Heart left ventricle (tissue), 16 donors: ENCODE data around the gene BOK. TPM values are rescaled to one million over a fixed set of nuclear protein-coding genes. Genes with fewer than 3 reads are reported as not detected.

Experiments used
- ATAC-seq, 4 donors: fragments of 200-7000 bp; cut with Tn5 transposase; one replicate each; pipeline ENCODE4 v1.9.1; 2020 to 2022; ENCODE audit warnings: moderate library complexity in 4 of 4, mild to moderate bottlenecking in 3 of 4, moderate number of reproducible peaks in 1 of 4
- DNase-seq, 5 donors: peaks; one replicate each; pipeline ENCODE4 v3.0.0-alpha.2; 2020
- H3K27ac ChIP-seq, 12 donors: fragments of 200-600 bp; sonication (generic) in 4 of 12; one replicate each; pipeline versions ENCODE4 v1.5.0 to v1.8.0; 2016 to 2022; ENCODE audit warnings: mild to moderate bottlenecking in 2 of 12
- H3K27me3 ChIP-seq, 9 donors: fragments of 200-600 bp; sonication (generic) in 2 of 9; one replicate each; pipeline versions ENCODE4 v1.5.1 to v1.8.0; 2016 to 2022; ENCODE audit warnings: mild to moderate bottlenecking in 3 of 9
- H3K36me3 ChIP-seq, 9 donors: fragments of 200-600 bp; sonication (generic) in 2 of 9; one replicate each; pipeline versions ENCODE4 v1.5.0 to v1.8.0; 2018 to 2022; ENCODE audit warnings: mild to moderate bottlenecking in 2 of 9
- H3K4me1 ChIP-seq, 12 donors: fragments of 200-600 bp; sonication (generic) in 4 of 12; one replicate each; pipeline versions ENCODE4 v1.5.0 to v1.8.0; 2016 to 2022; ENCODE audit warnings: mild to moderate bottlenecking in 3 of 12
- H3K4me3 ChIP-seq, 12 donors: fragments of 200-600 bp; sonication (generic) in 4 of 12; one replicate each; pipeline versions ENCODE4 v1.5.0 to v1.8.0; 2017 to 2022; ENCODE audit warnings: mild to moderate bottlenecking in 9 of 12, moderate library complexity in 4 of 12
- H3K9me3 ChIP-seq, 12 donors: fragments of 200-600 bp; sonication (generic) in 4 of 12; one replicate each; pipeline versions ENCODE4 v1.5.0 to v1.8.0; 2016 to 2022; ENCODE audit warnings: mild to moderate bottlenecking in 1 of 12
- POLR2A ChIP-seq, 2 donors: fragments of 450-650 bp; IDR thresholded peaks; one replicate each; pipeline ENCODE4 v1.6.1; 2017; ENCODE audit warnings: antibody characterized with exemption in 2 of 2, mild to moderate bottlenecking in 2 of 2, moderate library complexity in 2 of 2
- WGBS, 4 donors: extraction: QIAGEN DNeasy Blood & Tissue Kit in 2 of 4; methylation state at CpG; one replicate each; pipeline versions ENCODE4 v1.1.5 to v1.1.7; 2013 to 2018; 5-methylcytosine and 5-hydroxymethylcytosine counted together
- intact Hi-C, 10 donors: fragments of 100-400 bp; cut with DNase I; formaldehyde crosslinking; loops; one replicate each; pipeline versions ENCODE4 v1.11.1 to v1.14.2; 2022
- polyA plus RNA-seq, 2 donors: library from polyadenylated mRNA; stranded (reverse); fragments of 200-250 nt; gene quantifications; one replicate each; pipeline ENCODE4 v1.2.3, GENCODE V29; 2013
- total RNA-seq, 9 donors: library from RNA; depleted of rRNA in 2 of 9; stranded (reverse); fragments of >200 nt in 2 of 9; fragmentation: NEBNext Ultra II Directional in 3 of 9; extraction: Animal tissue kit (Norgen Biotek cat#: 25700) in 3 of 9; gene quantifications; one replicate each; pipeline versions ENCODE4 v1.1.0 to v1.2.4, GENCODE V29; 2016 to 2023
- TF ChIP-seq, protein P1 (sequence below), 12 donors: fragments of 200-600 bp; sonication (generic) in 4 of 12; IDR thresholded peaks; one replicate each; pipeline versions ENCODE4 v1.5.0 to v1.8.0; 2018 to 2022; ENCODE audit warnings: antibody characterized with exemption in 12 of 12, mild to moderate bottlenecking in 5 of 12
- donor health status: ischemic (EF 13 %, LVEDD 7.1; RV severe dilation, severe dysfunction).
- donor health status: healthy with polysubstance abuse.
- donor health status: DM: no; HTN: yes; CAD: no.
- donor health status: DM: no; HTN: no; CAD: no.
- donor health status: ischemic (EF 25% LVEDD 6.9; RV normal size, moderate dysfunction).
- donor health status: ischemic (EF 25% LVEDD 5.7; RV mildly dilated, moderate dysfunction).
- donor health status: healthy.
- donor health status: DM: yes; HTN: yes; CAD: no.
- donor health status: ischemic (EF 35%, LVEDD 5.7; RV mildly dilated, moderate dysfunction).
- donor health status: nonischemic (EF 11% LVEDD 7.7; RV severe dilation, severe dysfunction).
- donor health status: DM: yes; HTN: yes; CAD: no.
- donor health status: PGD.
- donor health status: ischemic (EF 29% LVEDD 5.4; RV normal size, mild dysfunction).
- donor health status: nonischemic (EF 23%, LVEDD 6.1; RV moderate dilation, normal function).

The BOK gene
- total and polyA plus RNA-seq, 11 donors: 1.4 to 22.3 (median 8.4) TPM

DNA sequence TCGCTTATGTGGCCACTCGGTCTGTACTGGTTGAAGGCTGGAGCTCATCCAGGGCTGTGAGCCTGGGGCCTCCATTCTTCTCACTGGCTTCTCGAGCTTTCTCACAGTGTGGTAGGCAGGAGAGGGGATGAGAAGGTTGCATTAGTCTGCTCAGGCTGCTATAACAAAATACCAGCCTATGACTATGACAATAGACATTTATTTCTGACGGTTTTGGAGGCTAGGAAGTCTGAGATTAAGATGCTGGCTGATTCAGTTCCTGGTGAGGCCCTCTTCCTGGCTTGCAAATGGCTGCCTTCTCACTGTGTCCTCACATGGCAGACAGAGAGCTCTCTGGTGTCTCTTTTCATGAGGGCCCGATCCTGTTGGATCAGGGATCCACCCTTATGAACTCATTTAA, 44.0 kb upstream of the BOK start:
- H3K27me3 ChIP-seq: peaks cover 0 to 7% (median 0%) of the 10 kb centered on the region in 9 donors

DNA sequence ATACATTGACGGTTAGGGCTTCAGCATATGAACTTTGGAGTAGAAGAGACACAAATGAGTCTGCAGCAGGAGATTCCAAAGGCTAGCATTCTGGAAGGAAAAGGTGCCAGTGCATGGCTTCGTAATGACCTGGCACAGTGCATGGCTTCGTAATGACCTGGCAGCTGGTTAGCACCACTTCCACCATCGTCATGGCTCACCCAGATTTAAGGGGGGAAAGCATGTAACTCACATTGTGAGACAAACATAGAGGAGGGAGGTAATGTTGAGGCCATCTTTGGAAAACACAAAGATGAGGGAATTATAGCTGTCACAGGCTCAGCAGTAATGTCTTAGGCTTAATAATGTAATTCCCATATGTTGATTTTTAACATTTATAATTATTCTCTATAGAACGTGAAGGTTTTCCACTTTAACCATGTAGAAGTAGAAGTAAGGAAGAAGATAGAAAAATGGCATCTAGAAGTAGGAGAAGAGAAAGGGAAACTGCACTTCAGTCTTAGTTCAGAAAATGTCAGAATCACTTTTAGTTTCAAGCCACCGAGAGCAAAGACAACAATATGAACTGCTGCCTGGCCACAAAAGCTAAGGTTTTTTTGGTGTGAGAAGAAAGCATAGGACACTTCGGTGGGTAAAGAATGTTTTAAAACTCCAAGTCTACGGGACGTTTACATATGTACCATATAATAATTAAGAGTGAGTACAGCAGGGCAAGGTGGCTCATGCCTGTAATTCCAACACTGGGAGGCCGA, 43.4 kb upstream of the BOK start:
- TF ChIP-seq, protein P1, sequence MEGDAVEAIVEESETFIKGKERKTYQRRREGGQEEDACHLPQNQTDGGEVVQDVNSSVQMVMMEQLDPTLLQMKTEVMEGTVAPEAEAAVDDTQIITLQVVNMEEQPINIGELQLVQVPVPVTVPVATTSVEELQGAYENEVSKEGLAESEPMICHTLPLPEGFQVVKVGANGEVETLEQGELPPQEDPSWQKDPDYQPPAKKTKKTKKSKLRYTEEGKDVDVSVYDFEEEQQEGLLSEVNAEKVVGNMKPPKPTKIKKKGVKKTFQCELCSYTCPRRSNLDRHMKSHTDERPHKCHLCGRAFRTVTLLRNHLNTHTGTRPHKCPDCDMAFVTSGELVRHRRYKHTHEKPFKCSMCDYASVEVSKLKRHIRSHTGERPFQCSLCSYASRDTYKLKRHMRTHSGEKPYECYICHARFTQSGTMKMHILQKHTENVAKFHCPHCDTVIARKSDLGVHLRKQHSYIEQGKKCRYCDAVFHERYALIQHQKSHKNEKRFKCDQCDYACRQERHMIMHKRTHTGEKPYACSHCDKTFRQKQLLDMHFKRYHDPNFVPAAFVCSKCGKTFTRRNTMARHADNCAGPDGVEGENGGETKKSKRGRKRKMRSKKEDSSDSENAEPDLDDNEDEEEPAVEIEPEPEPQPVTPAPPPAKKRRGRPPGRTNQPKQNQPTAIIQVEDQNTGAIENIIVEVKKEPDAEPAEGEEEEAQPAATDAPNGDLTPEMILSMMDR (IDR thresholded peaks at IDR 0.05): no peak
- TF ChIP-seq POLR2A (IDR thresholded peaks at IDR 0.05): no peak
- no peaks in the 10 kb centered on the region for H3K9me3 ChIP-seq
- no peak for DNase-seq
- intact Hi-C loops: loop anchor here in 1 of 10 donors (5.0 kb wide), 1 partner anchor 77 kb away; no protein-coding TSS in a partner anchor
- no peak overlapping the region for H3K27ac ChIP-seq
- 71 to 73% (median 72%) methylated on average over 10 of the region's 10 CpGs for WGBS, 4 donors
- H3K4me3 ChIP-seq: no peak overlapping the region
- H3K36me3 ChIP-seq: no peaks in the 10 kb centered on the region
- peaks cover 0 to 12% (median 0%) of the 10 kb centered on the region in 9 donors for H3K27me3 ChIP-seq
- H3K4me1 ChIP-seq: no peaks in the 10 kb centered on the region
- ATAC-seq: no peak

More for the DNA sequence above, 44.0 kb upstream of the BOK start:
- Histone ChIP-seq H3K27ac (no peak overlapping the region), H3K36me3 (no peaks in the 10 kb centered on the region), H3K4me1 (peaks cover 0 to 3% (median under 1%) of the 10 kb centered on the region in 12 donors), H3K9me3 (no peaks in the 10 kb centered on the region), H3K4me3 (no peak overlapping the region)
- WGBS, 4 donors: 68 to 83% (median 75%) methylated on average over 5 of the region's 5 CpGs
- intact Hi-C loops: loop anchor here in 1 of 10 donors (5.0 kb wide), 1 partner anchor 78 kb away; no protein-coding TSS in a partner anchor
- ATAC-seq (no peak), DNase-seq (no peak)
- TF ChIP-seq, protein P1 (IDR thresholded peaks at IDR 0.05): no peak
- no peak for TF ChIP-seq POLR2A (IDR thresholded peaks at IDR 0.05)

DNA sequence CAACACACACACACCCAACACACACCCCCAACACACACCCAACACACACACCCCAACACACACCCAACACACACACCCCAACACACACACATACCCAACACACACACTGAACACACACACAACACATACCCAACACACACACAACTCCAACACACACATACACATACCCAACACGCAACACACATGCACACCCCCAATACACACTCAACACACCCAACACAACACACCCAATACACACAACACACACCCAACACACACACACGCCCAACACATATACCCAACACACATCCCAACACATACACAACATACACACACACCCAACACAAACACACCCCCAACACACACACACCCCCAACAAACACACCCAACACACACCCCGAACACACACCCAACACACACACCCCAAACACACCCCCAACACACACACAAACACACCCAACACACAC, 42.0 kb upstream of the BOK start:
- Histone ChIP-seq H3K4me1 (no peaks in the 10 kb centered on the region), H3K4me3 (no peak overlapping the region), H3K9me3 (no peaks in the 10 kb centered on the region), H3K36me3 (no peaks in the 10 kb centered on the region), H3K27ac (no peak overlapping the region), H3K27me3 (peaks cover 0 to 14% (median 0%) of the 10 kb centered on the region in 9 donors)
- no peak for DNase-seq
- WGBS, 4 donors: 96 to 98% (median 97%) methylated on average over 3 of the region's 3 CpGs
- no peak for ATAC-seq
- TF ChIP-seq POLR2A (IDR thresholded peaks at IDR 0.05): no peak
- TF ChIP-seq, protein P1 (IDR thresholded peaks at IDR 0.05): no peak
- intact Hi-C loops: no loop called here

DNA sequence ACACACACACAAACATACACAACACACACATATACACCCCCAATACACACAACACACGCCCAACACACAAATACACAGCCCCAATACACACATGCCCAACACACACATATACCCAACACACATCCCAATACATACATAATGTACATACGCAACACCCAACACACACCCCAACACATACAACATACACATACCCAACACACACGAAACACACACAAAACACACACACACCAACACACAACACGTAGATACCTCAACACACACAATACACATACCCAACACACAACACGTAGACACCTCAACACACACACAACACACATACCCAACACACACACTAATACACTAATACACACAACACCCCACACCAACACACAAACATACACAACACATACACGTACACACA, 41.2 kb upstream of the BOK start:
- no peak for ATAC-seq

More for the DNA sequence above, 41.2 kb upstream of the BOK start:
- no peak overlapping the region for H3K4me3 ChIP-seq
- TF ChIP-seq POLR2A (IDR thresholded peaks at IDR 0.05): no peak
- TF ChIP-seq, protein P1 (IDR thresholded peaks at IDR 0.05): no peak
- intact Hi-C loops: no loop called here
- no peaks in the 10 kb centered on the region for H3K36me3 ChIP-seq
- H3K27ac ChIP-seq: no peak overlapping the region
- peaks cover 0 to 14% (median 0%) of the 10 kb centered on the region in 9 donors for H3K27me3 ChIP-seq
- WGBS, 4 donors: 91 to 94% (median 93%) methylated on average over 6 of the region's 6 CpGs
- no peaks in the 10 kb centered on the region for H3K9me3 ChIP-seq
- no peak for DNase-seq
- no peaks in the 10 kb centered on the region for H3K4me1 ChIP-seq
